DMS 273 (cell line): ENCODE results near the gene LRRK1.

ENCODE experiments used
- DNase-seq: peaks from one replicate; lab custom pipeline; 2025; ENCODE audit not compliant: unreplicated experiment; lab: John Stamatoyannopoulos, UW

The LRRK1 gene

GRCh38 chr15:101052681-101053121 is 133.5 kb downstream of the LRRK1 start:
- no peak for DNase-seq

- no peak for DNase-seq
Measured at GRCh38 chr15:101053261-101053660, 134.1 kb downstream of the LRRK1 start.

- no peak for DNase-seq
Measured at GRCh38 chr15:101054116-101054515, 135.0 kb downstream of the LRRK1 start.

GRCh38 chr15:101054991-101055390 is 135.8 kb downstream of the LRRK1 start:
- no peak for DNase-seq

- no peak for DNase-seq
Measured at GRCh38 chr15:101055411-101055810, 136.3 kb downstream of the LRRK1 start.

- no peak for DNase-seq
Measured at GRCh38 chr15:101056366-101057334, 137.5 kb downstream of the LRRK1 start.

- no peak for DNase-seq
Measured at GRCh38 chr15:101057841-101058407, 138.8 kb downstream of the LRRK1 start.

- DNase-seq: no peak
Measured at GRCh38 chr15:101058735-101059134, 139.6 kb downstream of the LRRK1 start.

GRCh38 chr15:101059381-101060341 is 140.5 kb downstream of the LRRK1 start:
- DNase-seq: no peak

- DNase-seq: no peak
Measured at GRCh38 chr15:101060576-101061551, 141.7 kb downstream of the LRRK1 start.

- DNase-seq: no peak
Measured at GRCh38 chr15:101062063-101062462, 142.9 kb downstream of the LRRK1 start.

- DNase-seq: no peak
Measured at GRCh38 chr15:101062471-101063171, 143.5 kb downstream of the LRRK1 start.

GRCh38 chr15:101063212-101063611 is 144.1 kb downstream of the LRRK1 start:
- DNase-seq: no peak

GRCh38 chr15:101063891-101064794 is 145.0 kb downstream of the LRRK1 start:
- DNase-seq: no peak

- DNase-seq: no peak
Measured at GRCh38 chr15:101064795-101065569, 145.8 kb downstream of the LRRK1 start.

GRCh38 chr15:101065570-101066221 is 146.5 kb downstream of the LRRK1 start:
- no peak for DNase-seq
